ENCODE measurements around the gene CACNA1C.
A peak's percentile ranks its signal among the peaks of the same experiment; 100 is the strongest.

CACNA1C gene

DNA sequence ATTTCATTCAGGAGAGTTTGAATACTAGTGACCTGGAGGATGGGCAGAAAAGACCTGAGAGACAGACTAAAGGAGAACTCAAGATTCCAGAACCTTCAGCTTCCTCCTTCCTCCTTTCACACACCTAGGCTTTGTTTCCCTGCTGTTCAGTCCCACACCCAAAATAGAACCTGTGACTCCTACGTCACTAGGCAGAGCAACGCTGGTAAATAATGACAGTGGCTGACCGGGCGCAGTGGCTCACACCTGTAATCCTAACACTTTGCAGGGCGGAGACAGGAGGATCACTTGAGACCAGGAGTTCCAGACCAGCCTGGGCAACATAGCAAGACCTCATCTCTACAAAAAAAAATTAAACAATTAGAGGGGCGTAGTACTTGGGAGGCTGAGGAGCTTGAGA lies 575.6 kb downstream of the CACNA1C start:
- no peak for DNase-seq (ENCODE audit: low spot score)

GRCh38 chr12:2629051-2629450 lies 576.3 kb downstream of the CACNA1C start:
- no peak for DNase-seq (ENCODE audit: low spot score)

- no peak for DNase-seq (ENCODE audit: low spot score)
Measured at GRCh38 chr12:2631653-2632350, 579.0 kb downstream of the CACNA1C start.

DNA sequence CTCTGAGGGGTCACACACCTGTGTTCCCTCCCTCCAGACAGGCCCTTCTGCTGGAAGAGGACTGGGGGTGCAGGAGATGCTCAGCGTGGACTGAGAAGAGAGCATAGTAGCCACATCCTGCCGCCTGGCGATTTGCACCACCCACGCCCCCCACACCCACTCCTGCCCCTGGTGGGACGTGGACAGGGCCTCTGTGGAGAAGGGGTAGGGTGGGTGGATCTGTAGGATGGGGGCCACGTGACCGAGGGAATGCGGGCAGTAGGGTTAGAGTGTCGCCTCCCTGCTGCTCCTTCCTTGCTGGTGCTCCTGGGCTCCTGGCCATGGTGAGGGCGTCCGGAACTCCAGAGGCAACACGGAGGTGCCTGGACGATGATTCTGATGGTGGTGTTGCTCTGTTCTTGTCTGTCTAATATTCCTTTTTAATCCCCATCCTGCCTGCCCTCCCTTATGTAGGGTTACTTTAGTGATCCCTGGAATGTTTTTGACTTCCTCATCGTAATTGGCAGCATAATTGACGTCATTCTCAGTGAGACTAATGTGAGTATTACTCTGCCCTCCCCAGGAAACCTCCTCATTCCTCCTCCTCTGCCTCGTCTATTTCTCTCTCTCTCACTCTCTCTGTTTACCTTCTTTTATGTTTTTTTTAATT lies 580.5 kb downstream of the CACNA1C start:
- no peak for DNase-seq (ENCODE audit: low spot score)

DNA sequence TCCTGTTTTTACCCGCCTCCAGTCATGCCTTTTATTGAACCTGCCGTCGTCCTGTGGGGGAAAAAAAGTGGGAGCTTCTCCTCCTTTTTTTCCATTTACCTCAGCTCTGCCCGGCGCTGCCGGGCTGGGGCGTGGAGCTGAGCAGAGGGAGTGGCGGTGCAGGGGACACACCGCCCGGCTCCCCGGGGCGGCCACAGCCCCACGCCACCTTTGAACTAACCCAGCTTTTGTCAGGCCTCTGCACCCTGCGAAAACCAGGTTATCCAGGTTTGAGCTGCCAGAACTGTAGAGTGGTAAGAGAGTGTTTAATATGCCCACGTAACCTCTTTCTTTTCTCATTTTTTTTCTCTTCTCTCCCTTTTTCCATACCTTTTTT lies 581.0 kb downstream of the CACNA1C start:
- no peak for DNase-seq (ENCODE audit: low spot score)

DNA sequence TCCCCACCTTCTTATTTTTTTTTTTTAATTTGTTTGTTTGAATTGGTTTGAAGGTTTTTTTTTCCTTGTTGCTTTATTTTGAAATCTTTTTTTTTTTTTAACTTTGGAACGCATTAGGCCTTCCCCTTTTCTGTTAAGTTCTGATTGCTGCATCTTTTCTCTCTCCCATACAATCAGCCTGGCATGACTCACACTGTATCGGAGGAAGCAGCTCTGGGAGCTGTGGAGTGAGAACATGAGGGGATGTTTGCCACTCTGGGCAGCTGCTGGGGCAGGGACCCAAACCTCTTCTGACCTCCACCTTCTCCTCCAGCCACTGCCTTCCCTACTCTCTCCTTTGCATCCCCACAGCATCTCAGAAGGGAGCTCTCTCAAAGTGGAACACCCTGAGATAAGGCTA lies 581.7 kb downstream of the CACNA1C start:
- DNase-seq (ENCODE audit: low spot score) = no peak

GRCh38 chr12:2636741-2637340 lies 584.1 kb downstream of the CACNA1C start:
- DNase-seq (ENCODE audit: low spot score) = no peak

GRCh38 chr12:2637371-2637770 lies 584.6 kb downstream of the CACNA1C start:
- DNase-seq (ENCODE audit: low spot score) = no peak

DNA sequence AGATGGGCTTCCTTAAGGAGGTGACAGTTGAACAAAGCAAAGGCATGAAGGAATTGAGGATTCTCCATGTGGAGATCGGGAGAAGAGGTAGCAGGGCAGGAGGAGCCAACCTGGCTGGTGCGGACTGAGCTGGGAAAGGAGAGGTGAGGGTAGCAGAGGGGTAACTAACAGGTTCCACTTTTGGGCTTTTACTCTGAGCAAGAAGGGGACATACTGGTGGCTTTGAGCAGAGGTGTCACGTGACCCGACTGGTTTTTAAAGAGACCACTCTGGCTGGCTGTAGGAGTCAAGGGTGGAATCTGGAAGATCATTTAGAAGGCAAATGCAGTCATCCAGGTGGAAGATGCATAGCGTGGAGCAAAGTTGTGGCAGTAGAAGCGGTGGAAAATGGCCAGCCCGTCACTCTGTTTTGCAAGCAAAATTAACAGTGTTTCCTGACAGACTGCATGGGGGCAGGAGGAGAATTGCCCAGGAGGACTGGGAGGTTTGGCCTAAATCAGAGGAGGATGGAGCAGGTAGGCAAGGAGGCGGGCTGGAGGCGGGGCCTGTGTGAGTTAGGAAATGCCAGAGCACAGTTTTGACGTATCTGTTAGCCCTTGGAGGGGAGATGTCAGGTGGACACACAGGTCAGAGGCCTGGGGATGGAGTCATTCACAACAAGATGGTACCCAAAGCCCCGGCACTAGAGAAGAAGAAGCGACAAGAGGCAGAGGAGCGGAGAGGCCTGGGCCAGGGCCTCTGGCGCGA lies 585.7 kb downstream of the CACNA1C start:
- DNase-seq (ENCODE audit: low spot score) = no peak

GRCh38 chr12:2639020-2639298 lies 586.2 kb downstream of the CACNA1C start:
- DNase-seq (ENCODE audit: low spot score) = no peak

- DNase-seq (ENCODE audit: low spot score) = peak; percentile 84
Measured at GRCh38 chr12:2640281-2640680, 587.5 kb downstream of the CACNA1C start.

- peak; percentile 98 for DNase-seq (ENCODE audit: low spot score)
Measured at GRCh38 chr12:2640709-2641108, 587.9 kb downstream of the CACNA1C start.

- peak; percentile 47 for DNase-seq (ENCODE audit: low spot score)
Measured at GRCh38 chr12:2641207-2641606, 588.4 kb downstream of the CACNA1C start.

- no peak for DNase-seq (ENCODE audit: low spot score)
Measured at GRCh38 chr12:2641761-2642160, 589.0 kb downstream of the CACNA1C start.

DNA sequence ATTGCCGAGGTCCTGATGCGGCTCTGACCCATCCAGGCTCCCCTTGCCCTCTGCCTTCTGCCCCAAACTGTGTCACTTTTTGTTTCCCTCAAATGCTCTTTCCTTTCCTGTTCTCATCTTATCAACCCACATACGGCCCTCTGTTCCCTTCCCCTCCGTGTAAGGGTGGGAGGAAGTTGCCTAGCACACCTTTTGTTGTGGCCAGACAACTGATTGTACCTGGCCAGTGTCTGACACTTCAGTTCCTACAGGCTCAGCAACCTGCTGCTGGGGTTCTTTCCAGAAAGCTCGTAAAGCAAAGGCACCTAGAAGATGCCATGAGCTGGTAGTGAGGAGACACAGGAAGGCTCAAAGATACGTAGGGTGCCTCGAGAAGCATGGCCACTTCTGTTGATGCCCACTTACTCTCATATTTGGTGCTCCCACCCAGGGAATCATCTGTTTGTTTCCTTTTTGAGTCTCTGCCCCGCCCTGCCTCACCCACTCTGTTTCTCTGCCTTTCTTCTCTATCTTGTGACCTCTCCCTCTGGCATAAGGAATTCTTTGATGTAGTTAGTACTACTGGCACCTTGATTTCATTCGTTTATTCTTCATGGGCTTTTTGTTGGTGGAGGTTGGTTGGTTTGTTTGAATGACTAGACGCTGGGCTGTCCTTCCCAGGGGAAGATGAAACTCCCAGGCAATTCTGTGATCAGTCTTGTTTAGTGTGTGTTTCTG lies 589.5 kb downstream of the CACNA1C start:
- DNase-seq (ENCODE audit: low spot score) = no peak

DNA sequence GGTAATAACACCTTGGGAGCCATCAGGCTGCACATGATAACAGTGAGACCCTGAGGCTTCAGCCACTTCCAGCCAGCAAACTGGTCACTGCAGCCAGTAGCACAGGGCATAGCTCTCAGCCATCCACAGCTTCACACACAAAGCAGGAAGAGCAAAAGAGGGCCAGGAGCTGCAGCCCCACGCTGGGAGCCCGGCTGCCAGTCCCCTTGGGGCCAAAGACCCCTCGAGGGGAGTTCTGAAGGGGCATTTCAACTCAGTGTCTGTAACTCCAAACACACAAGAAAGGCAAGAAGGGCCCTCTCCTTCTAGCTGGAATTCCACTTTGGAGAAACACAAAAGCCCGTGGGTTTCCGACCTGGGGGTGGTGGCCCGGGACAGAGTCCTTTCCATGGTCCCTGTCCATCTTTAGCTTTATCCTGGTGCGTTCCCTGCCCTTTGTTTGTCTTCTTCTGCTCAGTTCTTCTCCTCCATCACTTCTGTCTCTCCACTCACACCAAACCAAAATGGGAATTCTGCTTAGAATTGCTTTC lies 590.2 kb downstream of the CACNA1C start:
- DNase-seq (ENCODE audit: low spot score) = no peak

- DNase-seq (ENCODE audit: low spot score) = no peak
Measured at GRCh38 chr12:2643576-2644135, 590.9 kb downstream of the CACNA1C start.

GRCh38 chr12:2644683-2645405 lies 592.1 kb downstream of the CACNA1C start:
- DNase-seq (ENCODE audit: low spot score) = no peak

DNA sequence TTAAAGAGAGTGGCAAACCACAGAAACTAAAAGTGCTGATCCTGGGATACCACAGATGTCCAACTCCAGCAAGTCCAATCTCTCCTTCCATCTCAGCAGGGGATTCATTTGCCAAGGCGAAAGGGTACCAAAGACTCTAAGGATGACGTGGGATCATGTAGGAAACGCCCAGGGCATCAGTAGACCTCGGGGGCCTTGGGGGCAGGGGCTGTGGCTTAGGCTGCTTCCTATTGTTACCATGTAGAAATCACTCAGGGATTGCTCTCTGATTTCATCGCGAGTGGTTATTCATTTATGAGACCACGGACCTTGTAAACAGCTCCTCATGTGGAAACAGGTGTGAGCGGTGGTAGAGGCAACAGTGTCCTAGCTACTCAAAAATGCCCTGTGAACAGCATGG lies 592.7 kb downstream of the CACNA1C start:
- DNase-seq (ENCODE audit: low spot score) = no peak

GRCh38 chr12:2646341-2646740 lies 593.6 kb downstream of the CACNA1C start:
- no peak for DNase-seq (ENCODE audit: low spot score)

DNA sequence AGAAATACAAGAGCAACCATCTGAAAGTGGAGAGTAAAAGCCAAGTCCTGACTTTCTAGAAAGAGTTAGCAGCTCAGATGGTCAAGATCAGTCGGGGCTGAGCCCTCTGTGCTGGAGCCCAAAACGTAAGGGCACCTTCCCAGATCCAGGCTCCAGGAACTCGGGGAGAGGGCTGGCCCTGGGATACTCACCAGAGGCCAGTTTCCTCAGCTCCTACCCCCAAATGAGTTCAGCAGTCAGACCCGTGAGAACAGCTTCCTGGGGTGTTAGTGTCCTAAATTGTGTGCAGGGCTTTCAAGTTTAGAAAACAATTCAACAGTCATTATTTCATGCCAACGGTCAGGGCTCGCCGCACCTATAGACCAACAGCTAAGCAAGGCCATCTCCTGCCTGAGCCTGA lies 594.4 kb downstream of the CACNA1C start:
- no peak for DNase-seq (ENCODE audit: low spot score)

Measured in GM03348 (cell line).